Measurements from ENCODE around the gene ILKAP.

The ILKAP gene

DNA sequence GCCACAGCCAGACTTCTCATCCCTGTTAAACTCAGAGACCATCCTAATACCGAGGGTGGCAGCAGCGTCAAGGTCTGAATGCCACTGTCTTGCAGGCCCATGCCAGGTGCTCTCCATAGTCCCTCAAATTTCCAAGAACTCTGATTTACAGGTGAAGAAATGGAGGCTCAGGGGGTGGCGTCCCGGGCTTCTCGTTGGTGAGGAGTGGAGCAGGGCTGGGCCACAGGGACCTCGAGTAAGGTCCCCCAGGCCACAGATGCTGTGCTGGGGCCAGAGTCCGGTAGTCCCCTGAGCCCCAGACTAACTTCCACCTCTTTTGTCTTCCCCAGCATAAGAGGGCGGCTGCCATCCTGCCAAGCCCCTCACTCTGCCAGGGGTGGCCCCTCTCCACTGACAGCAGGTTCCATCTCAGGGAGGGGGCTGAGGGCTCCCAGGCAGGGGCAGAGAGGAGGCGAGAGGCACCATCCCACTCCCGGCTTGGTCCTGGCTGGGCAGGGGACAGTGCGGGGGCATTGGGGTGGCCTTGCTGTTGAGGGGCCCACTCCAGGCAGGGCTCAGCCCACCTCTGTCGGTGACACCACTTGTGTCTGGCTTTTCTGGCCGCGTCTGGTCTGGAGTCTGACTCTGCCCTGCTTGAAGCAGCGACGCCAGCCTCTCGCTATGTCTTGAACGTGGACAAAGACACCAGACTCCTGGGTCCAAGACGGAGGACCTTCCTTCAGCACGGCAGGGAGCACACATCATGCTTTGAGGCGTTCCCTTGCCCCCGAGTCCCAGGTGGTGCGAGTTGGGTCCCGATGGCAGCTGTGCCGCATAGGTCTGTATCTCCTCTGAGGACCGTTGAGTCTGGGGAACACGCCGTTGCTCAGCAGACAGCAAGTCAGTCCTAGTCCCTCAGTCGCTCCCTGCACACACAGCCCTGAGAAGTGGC lies 80.9 kb downstream of the ILKAP start:
- no peak overlapping the region for H3K27ac ChIP-seq
- TF ChIP-seq, protein P1, sequence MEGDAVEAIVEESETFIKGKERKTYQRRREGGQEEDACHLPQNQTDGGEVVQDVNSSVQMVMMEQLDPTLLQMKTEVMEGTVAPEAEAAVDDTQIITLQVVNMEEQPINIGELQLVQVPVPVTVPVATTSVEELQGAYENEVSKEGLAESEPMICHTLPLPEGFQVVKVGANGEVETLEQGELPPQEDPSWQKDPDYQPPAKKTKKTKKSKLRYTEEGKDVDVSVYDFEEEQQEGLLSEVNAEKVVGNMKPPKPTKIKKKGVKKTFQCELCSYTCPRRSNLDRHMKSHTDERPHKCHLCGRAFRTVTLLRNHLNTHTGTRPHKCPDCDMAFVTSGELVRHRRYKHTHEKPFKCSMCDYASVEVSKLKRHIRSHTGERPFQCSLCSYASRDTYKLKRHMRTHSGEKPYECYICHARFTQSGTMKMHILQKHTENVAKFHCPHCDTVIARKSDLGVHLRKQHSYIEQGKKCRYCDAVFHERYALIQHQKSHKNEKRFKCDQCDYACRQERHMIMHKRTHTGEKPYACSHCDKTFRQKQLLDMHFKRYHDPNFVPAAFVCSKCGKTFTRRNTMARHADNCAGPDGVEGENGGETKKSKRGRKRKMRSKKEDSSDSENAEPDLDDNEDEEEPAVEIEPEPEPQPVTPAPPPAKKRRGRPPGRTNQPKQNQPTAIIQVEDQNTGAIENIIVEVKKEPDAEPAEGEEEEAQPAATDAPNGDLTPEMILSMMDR (IDR thresholded peaks at IDR 0.05), result no peak
- H3K9me3 ChIP-seq, result no peaks in the 10 kb centered on the region
- H3K4me1 ChIP-seq, result peaks cover 0 to 6% (median 6%) of the 10 kb centered on the region in 4 donors
- intact Hi-C loops (cut with DNase I; ENCODE audit: low total_unique reads), result no loop called here
- peaks cover 0 to 15% of the 10 kb centered on the region in 2 donors for H3K27me3 ChIP-seq
- H3K36me3 ChIP-seq, result no peaks in the 10 kb centered on the region
- H3K4me3 ChIP-seq, result no peak overlapping the region
- DNase-seq, result no peak

DNA sequence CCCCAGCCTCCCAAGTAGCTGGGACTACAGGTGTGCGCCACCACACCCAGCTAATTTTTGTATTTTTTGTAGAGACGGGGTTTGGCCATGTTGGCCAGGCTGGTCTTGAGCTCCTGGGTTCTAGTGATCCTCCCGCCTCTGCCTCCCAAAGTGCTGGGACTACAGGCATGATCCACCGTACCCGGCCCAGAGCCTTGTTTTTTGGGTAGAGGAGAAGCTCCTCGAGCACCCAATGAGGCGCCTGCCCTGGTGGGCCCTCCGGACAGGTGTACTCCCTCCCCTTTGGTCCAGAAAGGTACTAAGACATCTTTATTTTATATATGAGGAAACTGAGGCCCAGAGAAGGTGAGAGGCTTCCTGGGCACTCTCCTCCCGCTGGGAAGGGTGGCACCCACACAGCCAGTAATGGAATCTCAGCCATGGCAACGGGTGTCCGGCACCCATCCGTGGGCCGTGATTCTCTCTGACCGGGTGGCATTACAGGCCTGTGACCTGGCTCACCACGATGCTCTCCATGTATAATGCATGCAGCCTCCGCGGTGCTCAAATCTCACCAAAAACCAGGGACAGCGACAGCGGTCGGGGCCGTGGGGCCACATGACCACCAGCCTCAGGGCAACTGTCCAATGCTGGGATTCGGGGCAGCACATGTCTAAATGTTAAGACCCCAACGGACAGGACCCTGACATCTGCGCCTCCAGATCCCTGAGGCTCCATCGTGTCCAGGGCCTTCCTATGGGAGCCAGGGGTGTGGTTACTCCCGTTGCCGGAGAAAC lies 81.8 kb downstream of the ILKAP start:
- TF ChIP-seq, protein P1 (IDR thresholded peaks at IDR 0.05), result no peak
- no peak overlapping the region for H3K27ac ChIP-seq
- H3K4me3 ChIP-seq, result no peak overlapping the region
- no peaks in the 10 kb centered on the region for H3K9me3 ChIP-seq
- intact Hi-C loops (cut with DNase I; ENCODE audit: low total_unique reads), result no loop called here
- H3K36me3 ChIP-seq, result no peaks in the 10 kb centered on the region
- no peaks in the 10 kb centered on the region for H3K4me1 ChIP-seq
- no peak for DNase-seq
- H3K27me3 ChIP-seq, result peaks cover 0 to 23% of the 10 kb centered on the region in 2 donors

DNA sequence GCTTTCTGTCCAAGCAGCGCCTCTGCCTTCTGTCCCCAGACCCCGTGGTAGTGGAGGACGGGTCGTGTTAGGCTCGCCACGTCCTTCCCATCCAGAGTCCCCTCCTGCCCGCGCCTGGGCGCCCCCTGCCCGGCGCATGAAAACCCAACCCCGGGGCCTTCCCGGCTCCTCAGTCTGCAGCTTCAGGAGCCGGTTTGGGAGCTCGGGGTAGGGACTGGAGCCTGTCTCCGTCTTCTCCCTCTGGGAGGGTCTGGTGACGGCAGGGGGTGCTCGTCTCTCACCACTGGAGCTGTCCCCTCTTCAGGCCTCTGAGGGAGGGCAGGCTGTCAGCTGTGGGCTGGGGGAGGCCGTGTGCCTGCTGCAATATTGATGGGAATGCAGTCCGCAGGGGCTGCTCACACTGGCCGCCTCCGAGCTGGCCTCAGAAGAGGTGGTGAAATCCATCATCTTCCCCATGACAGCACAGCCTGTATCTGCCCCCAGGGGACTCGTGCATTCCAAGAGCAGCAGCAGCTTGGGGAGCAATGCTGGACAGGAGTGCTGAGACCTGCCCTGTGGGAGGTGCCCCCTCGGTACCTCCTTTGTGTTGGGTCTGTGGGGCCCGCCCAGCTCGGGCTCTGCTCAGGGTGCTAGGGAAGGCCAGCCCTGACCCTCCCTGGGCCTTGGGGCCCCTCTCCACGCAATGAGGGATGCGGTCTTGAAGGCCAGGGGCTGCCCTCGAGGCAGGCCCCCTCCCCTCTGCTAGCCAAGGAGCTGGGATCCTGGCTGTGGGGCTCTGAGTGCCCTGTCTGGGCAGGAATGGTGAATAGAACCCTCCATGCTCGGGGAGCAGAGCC lies 82.8 kb downstream of the ILKAP start:
- H3K4me3 ChIP-seq, result no peak overlapping the region
- DNase-seq, result no peak
- TF ChIP-seq, protein P1 (IDR thresholded peaks at IDR 0.05), result no peak
- no peaks in the 10 kb centered on the region for H3K4me1 ChIP-seq
- no peaks in the 10 kb centered on the region for H3K9me3 ChIP-seq
- intact Hi-C loops (cut with DNase I; ENCODE audit: low total_unique reads), result no loop called here
- no peak overlapping the region for H3K27ac ChIP-seq
- no peaks in the 10 kb centered on the region for H3K36me3 ChIP-seq
- H3K27me3 ChIP-seq, result peaks cover 0 to 33% of the 10 kb centered on the region in 2 donors

Data from tibial artery (tissue), 4 donors.